Tibial nerve (tissue), 3 donors: Measurements from ENCODE around the gene CDKN1C.

Experiments
- POLR2A ChIP-seq, 2 donors: fragments of 450-650 bp; IDR thresholded peaks; one replicate each; pipeline ENCODE4 v1.6.1; 2017; ENCODE audit warnings: antibody characterized with exemption in 2 of 2, mild to moderate bottlenecking in 2 of 2, moderate library complexity in 2 of 2
- TF ChIP-seq, protein P1 (sequence below), 5 experiments: fragments of 200-600 bp in 3 of 5; fragments of 450-650 bp in 2 of 5; sonication (generic) in 3 of 5; IDR thresholded peaks; one replicate each; pipeline ENCODE4 v1.5.1; 2016 to 2019; ENCODE audit warnings: antibody characterized with exemption in 5 of 5, mild to moderate bottlenecking in 3 of 5, moderate library complexity in 2 of 5

GRCh38 chr11:2880646-2881045 is 4.9 kb downstream of the CDKN1C start:
- TF ChIP-seq, protein P1, sequence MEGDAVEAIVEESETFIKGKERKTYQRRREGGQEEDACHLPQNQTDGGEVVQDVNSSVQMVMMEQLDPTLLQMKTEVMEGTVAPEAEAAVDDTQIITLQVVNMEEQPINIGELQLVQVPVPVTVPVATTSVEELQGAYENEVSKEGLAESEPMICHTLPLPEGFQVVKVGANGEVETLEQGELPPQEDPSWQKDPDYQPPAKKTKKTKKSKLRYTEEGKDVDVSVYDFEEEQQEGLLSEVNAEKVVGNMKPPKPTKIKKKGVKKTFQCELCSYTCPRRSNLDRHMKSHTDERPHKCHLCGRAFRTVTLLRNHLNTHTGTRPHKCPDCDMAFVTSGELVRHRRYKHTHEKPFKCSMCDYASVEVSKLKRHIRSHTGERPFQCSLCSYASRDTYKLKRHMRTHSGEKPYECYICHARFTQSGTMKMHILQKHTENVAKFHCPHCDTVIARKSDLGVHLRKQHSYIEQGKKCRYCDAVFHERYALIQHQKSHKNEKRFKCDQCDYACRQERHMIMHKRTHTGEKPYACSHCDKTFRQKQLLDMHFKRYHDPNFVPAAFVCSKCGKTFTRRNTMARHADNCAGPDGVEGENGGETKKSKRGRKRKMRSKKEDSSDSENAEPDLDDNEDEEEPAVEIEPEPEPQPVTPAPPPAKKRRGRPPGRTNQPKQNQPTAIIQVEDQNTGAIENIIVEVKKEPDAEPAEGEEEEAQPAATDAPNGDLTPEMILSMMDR (IDR thresholded peaks at IDR 0.05): no peak
- TF ChIP-seq POLR2A (IDR thresholded peaks at IDR 0.05): no peak
